Limb (tissue), 2 donors: ENCODE data around the gene RIIAD1.

Experiments used
- DNase-seq, 2 donors: peaks; one replicate each; pipeline ENCODE4 v3.0.0-alpha.2; 2016; ENCODE audit errors: extremely low spot score in 2 of 2

Gene RIIAD1

DNA sequence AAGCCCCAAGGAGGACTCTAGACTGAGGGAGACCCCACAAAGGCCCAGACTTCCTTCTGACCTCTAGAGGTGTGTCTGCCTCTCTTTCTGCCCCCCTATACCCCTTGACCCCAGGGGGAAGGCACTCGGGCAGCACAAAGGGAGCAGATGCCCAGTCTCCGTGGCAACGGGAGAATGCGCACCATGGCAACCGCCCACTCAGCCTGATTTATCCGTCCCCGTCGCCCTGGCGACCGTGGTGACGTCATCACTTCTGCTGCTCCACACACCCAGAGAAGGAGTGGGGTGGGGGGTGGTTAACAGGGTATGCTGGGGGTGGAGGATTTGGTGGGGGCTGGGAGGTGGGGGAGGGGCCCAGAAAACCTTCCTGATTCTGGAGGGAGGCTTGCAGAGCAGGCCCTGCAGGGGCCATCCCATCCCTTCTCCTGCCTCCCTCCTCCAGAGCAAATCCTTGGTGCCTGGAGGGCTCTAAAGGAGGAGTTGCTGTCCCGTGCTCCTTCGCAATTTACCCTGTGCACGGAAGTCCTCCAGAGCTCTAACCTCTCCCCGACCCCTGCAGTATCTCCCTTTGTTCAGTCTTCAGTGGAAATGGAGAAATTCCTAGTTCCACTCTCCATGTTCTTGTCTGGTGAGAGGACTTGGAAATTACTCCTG is 11.0 kb upstream of the RIIAD1 start:
- DNase-seq = peak in 1 of 2 donors; percentile 86

DNA sequence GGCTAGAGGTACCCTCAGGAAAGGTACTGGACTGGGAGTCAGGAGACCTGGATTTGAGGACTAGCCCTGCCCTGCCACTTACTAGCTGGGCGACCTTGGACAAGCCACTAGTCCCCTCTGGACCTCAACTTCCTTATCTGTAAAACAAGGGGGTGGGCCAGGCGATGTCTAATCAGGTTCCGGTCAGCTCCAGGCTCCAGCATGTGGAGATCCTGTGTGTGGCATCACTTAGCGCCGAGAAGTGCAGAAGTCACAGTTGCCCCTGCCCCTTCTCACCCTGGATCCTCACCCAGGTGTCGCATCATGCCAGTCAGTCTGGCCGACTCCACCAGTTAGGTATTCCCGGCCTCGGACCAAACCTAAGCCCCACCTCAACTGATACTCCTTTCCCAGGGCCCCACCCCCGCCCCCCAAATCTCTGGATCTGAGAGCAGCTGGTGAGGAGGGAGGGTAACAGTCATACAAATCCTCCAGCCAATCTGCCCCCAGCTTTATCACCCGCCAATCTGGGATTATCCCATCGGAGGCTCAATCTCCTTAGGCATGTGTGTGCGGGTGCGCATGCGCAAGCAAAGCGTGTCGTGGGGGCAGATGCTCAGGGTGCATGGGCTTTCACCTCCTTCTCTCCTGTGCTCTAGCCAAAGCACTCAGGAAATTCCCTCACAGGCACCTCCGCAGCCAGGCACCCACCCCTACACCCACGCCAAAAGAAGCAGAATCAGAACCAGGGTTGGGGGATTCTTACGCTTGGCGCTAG is 10.1 kb upstream of the RIIAD1 start:
- DNase-seq = no peak

DNA sequence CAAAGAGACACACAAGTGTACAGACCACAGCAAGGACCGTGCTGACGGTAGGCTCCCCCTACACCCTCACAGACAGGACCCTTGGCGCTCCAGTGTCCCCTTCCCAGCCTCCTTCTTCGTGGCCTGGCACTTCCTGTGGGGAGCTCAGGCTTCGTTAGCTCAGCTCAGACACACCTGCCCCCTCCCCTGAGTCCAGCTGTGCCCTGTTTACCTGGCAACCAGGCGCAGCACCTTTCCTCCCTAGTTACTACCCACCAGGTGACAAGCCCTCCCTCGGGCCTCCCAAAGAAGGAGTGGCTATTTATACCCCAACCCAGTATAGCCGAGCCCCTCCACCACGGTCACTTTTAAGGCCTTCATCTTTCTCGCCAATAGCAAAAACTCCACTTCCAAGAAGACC is 9.4 kb upstream of the RIIAD1 start:
- DNase-seq = no peak

DNA sequence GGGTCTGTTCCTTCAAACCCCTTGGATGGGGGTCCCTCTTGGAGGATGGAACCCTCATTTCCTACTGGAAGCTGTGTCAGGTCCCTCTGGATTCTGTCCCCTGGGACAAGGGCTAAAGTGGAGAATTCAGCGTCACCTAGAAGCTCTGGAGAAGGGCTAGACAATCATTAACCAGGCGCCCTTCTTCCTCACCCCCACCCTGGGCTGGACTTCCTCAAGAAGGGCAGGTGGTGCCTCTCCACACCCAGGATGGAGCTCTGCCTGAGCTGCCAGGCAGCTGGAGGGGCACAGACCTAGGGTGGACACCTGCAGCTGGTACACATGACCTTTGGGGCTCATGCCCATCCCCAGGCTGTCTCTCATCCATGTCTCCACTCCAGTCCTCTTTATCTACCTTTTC is 8.3 kb upstream of the RIIAD1 start:
- DNase-seq = no peak

DNA sequence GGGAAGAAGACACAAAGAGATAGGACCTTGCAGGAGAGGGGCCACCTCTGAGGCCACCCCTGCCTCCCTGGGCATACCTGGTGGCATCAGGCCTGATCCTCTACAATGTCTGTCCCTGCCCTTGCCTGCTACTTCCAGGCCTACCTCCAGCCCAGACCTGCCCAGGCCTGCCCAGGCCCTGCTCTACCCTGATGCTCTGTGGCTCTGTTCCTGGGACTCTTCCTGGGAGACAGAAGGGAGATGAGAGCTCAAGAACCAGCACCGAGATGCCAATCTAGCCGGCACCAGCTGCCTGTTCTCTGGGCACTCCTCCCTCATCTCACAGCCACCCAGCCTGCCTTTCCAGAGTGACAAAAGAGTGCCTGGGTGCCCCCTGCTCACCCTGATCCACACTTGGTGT is 7.4 kb upstream of the RIIAD1 start:
- DNase-seq = no peak

DNA sequence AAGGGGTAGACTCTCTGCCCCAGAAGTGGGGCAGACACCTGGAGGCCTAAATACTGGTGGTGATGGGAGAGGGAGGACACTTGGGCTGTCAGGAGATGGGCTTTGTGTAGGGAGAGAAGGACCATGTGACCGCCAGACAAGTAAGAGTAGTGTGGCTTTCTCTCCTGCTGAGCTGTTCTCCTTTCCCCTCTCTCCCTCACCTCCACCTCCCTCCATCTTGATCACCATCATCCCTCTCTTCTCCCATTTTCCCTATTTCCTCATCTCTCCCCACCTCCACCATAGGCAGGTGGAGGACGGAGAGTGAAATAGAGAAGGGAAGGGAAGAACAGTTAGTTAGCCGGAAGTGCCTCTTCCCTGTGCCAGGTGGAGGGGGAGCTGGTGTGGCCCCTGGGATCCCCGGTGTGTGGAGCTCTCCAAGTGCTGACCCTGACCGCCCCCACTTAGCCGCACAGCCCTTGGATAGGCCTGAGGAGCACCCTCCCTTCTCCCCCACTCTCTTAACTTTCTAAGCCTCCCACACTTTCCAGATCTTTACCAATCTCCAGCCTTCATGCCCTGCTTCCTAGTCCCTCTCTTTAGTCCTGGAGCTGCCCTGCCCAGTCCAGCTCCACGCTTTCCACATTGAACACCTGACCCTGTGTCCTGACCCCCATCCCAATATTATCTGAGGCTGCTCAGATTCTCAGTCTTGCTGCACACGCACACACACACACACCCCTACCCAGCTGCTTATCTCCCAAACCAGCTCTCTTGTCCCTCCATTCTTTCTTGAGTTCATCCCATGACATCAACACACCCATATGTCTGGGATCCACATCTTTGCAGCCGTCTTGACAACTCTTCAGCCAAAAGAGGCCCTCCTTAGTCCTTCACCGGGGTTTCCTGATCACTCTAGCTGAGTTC is 6.2 kb upstream of the RIIAD1 start:
- DNase-seq = no peak

DNA sequence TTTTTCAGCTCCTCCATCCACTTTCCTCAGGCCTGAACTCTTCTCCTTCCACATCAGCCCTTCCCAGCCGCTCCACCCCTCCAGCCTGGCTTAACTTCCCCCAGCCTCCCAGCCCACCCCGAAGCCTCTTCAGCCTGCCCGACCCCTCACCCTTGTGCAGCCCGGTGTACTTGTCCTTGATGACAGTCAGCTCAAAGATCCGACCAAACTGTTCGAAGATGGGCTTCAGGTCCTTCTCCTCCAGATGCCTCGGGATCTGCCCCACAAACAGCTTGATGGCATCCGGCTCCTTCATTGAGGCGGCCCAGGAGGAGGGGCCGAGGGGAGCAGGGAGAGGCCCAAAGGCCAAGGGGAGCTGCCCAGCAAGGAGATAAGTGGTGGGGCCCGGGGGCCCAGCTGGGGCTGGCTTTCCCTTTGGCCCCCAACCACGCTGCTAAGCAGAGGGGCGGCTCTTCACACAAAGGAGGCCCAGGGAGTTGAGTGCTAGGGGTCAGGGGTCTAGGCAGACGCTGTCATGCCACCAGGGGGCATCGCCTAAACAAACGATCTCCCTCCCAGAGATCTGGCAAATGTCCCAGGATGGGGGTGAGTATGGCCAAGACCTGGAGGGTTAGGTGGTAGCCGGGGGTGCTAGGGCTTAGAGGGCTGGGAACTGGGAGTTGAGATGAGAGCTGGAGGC is 5.5 kb upstream of the RIIAD1 start:
- DNase-seq = no peak

DNA sequence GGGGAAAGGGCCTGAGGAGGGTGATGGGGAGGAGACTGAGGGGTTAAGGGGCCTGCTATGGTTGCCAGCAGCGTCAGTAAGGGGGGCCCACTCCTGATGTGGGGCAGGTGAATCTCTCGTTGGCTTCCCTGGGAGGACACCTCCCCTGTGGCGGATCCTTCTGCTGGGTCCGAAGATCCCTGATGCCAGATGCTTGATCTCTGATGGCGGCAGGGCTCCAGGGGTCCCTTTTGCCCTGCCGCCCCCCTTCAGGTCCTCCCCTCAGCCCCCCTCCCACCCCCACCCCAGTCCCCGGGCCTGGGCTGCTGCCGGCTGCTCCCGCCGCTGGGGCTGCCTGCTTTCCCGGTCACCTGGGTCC is 4.9 kb upstream of the RIIAD1 start:
- DNase-seq = no peak

DNA sequence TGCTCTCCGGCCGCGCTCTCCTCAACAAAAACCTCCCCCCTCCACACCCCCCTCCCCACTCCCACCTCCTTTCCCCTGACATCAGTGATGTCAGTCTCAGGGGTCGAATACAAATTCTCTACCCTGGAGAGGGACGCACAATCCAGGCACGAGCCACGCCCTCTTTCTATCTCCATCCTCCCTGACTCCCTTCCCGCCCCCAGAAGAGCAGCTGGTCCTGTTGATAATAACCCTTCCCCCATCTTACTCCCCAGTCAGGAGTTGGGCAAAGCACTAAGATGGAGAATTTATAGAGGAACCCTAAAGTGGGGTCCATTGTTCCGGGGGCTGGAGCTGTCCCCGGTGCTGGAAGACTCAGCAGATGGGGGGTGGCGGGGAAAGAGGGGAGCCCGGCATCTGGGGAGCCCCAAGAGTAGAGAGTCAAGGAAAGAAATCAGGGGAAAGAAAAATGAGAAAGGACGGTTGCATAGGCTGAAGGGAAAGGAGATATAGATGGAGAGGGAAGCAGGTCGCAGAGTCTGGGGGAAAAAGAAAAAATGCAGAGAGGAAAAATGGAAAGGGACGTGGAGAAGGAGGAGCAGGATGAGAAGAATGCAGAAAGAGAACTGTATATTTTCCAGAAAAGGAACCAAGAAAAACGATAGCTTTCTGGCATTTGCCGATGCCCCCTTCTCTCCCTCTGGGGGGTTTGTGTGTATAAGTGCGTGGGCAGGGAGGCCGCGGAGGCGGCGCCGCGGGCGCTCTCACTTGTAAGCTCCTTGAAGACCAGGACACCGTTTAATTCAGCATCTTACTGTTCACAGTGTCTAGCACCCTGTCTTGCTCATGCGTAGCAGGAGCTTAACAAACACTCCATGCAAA is 4.3 kb upstream of the RIIAD1 start, which contains the start of gene CELF3:
CELF3 (minus strand) TSS at position 33 of the 861 bp plus-strand sequence. CDS start 783 bp downstream, outside the sequence.
- peak in 1 of 2 donors; percentile 85 for DNase-seq

DNA sequence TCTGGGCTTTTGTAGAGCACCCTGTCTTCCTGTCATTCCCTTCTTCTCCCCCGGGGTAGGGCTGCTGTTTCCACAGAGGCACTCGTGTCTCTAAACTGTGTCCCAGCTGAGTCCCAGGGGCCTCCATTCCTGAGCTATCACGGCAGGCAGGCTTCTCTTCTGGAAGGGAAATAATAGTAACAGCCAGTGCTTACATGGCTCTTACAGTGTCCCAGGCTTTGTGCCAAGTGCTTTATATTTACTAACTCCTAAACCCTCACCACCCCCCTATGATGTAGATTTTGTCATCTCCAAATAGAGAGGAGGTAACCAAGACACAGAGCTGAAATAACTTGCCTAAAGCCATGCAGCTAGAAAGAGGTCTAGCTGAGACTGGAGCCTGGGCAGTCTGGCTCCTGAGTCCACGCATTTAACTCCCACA is 3.3 kb upstream of the RIIAD1 start:
- no peak for DNase-seq

DNA sequence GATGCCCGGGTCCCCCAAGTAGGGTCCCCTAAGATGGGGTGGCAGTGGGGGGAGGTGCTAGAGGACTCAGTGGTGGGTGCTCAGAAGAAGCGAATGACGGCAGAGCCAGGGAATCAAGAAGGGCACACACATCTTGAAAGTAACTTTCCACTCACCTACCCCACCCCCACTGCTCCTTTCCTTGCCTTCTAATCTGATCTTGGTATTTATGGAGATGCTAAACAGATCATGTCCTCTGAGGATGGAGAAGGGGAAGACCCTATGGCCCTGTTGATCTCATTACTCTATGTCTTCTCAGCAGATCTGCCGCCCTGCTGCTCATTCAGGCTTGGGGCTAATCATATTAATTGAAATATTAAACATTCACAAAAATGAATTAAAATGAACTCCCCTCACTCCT is 2.7 kb upstream of the RIIAD1 start:
- no peak for DNase-seq

DNA sequence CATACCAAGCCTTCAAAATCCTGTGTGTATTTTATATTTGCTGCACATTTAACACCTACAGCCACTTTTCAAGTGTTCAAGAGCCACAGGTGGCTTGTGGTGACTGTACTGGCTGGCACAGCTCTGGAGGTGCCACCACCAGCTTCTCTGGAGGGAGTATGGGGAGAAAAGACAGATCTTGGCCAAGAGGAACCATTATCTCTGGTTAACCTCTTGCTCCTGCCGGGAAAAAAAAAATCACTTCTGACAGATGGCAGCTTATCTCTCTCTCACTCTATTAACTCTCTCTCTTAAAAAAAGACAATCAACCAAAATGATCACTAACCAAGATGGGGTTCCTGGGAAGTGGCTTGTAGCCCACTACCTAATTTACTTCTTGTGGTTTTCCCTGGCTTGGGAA is 1.2 kb upstream of the RIIAD1 start:
- no peak for DNase-seq

DNA sequence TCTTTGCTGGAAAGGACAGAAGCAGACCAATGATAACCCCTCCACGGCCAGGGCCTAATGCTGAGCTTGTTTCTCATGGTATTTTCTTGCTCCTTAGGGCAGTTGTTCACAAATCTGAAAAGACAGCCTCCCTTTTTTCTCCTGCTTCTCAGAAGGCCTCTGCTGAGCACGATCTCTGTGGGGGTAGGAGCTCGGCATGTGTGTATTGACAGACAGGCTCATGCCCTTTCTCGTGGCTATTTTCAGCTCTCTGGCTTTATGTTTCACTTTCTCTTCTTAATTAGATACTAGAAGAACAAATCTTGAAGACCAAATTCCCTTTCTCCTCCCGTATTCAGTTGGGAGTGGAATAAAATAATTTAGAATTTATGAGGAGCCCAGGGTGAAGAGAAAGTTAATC is 768 bp upstream of the RIIAD1 start:
- no peak for DNase-seq

DNA sequence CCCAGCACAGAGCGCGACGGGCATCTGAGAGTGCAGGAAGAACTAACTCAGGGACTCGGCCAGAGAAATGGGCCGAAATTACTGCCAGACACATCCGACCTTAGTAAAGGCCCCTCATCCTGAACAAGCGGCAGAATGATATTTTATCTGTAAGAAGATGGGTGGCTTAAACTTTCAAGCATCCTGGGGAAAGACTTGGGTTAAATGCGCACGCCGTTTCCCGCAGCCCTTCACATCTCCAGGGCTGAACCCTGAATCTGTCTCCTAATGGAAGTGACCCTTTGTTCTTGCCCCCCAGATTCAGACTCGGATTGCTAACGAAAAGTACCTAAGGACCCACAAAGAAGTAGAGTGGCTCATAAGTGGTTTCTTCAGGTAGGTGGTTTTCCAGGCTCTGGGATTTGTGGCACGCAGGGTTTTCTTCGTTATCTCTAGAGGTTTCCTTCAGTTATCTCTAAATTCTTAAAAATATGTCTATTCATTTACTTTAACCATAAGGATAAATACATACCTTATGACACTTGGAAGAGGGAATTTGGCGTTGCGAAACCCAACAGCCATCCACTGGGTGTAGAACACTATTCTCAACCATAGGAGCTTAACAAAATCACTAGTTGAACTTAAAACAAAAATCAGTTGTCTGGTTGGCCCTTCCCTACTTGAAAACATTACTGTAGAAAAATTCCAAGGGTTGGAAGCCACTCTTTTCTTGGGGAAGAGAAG is 627 bp downstream of the RIIAD1 start:
- DNase-seq = no peak

DNA sequence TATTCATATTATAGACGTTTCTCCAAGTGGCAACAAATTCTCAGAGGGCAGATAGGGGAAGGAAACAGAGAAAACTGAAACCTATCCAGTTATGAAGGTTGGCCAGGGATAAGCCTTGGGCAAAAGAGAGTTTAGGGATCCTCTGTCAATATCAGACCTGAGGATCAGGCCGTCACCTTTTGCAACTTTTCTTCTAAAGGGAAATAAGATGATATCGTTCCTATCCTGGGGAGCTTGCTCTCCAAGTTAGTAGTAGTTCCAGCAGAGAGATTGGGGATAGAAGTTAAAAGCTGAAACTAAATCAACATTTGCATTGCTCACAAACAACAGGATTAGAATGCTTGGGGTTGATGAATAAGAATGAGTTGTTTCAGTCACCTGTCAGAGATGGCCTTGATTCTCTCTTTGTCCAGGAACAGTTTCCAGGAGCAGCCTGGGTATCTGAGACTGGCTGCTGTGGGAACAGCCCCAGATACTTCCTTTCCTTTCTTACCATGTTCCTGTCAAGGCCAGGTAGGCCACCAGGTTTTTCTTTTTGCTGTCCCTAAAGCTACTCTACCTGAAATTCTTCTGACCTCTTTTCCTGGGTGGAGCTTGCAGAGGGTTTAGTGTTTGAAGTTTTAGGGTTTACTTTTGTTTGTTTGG is 2.5 kb downstream of the RIIAD1 start:
- no peak for DNase-seq

DNA sequence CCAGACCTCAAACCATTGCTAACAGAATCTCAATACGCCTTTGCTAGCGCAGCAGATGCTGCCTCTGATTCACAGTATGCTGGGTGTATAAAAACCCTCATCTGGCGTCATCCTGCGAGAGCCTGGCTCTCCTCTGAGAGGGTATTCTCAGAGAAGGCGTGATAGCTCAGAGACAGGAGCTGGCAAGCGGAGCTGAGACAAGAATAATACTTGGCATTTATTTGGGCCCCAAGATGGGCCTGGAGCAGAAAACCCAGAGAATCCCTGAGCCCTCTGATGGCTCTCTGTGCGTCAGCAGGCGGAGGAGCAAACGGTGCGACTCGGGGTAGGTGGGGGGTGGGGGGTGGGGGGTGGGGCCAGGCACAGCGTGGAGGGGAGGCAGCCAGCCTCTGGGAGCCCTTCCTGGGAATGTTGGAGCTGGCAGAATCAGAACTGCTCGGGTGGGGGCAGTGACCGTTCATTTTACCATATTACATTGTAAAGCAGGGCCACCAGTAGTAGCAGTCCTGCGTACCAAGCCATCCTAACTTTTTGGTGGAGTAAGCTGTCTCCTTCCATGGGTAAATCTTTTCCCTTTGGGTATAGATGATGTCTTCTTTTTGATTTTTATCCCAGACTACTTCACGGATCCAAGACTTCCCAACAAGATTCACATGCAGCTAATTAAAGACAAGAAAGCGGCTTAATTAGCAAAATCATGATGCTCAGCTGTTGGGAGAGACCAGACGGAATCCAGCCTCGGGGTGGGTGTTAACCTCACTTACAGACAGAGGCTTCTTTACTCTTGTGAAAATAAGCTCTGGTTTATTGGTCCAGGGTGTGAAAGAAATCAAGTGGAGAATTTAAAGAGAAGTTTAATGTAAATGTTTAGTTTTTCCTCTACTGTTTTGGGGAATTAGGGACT is 7.1 kb downstream of the RIIAD1 start:
- DNase-seq = peak in 1 of 2 donors; percentile 46

DNA sequence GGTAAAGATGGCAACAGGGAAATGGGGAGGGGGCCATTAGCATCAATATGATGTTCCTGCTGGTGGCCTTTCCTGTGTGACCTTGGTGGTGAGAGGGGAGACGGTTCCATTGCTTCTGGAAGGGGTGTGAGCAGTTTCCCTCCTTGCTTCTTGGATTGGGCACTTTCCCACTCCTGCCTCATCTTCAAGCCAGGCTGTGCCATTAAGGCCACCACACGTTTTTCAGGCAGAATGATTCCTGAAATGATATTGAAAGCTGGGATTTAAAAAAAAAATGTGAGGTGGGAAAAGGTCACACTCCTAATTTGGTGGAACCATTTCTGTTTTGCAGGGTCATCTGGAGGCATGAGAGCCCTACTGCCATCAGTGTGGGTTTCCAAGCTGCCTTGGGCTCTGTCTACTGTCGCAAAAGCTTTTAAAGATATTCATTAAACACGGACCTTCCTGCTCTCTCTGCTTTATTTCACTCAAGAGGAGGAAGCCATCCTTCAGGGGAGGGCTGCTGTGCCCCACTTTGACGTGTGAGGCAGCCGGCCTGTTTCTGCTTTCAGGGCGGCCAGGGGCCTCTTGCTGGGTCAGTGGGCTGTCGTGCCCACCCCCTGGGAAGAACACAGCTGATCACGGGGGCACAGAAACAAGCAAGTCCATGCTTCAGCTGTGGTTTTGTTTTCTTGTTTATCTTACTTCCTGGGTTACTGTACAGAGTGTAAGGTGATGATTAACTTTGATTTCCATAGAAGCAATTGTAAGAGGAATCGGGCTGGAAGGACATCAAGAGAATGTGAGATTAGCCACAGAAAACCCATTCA is 8.0 kb downstream of the RIIAD1 start:
- DNase-seq = no peak

DNA sequence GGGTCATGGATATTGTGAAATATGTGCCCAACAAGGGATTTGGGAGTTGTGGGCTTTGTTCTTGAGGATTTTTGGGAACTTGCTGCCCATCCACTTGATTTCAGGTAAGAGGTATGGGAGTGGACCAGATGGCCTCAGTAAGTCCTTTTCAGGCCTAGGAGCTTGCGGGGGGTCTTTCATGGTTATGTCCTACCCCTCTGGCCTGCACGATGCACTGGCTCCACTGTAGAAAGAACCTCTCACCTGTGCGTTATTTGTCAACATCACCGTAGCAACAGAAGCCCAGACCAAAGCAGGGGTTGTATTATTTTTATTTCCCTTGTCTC is 8.6 kb downstream of the RIIAD1 start:
- no peak for DNase-seq
